Coronary artery (tissue), 2 donors: ENCODE results near the gene SNCAIP.

Experiments
- DNase-seq: peaks from one replicate; pipeline ENCODE4 v3.0.0-alpha.2; 2017; ENCODE audit warnings: low spot score
- H3K27ac ChIP-seq, 2 donors: fragments of 200-600 bp; sonication (generic); one replicate each; pipeline ENCODE4 v1.5.1; 2016 to 2019
- H3K4me3 ChIP-seq: fragments of 200-600 bp; sonication (generic); 2 replicates; pipeline ENCODE4 v1.5.1; 2016; ENCODE audit warnings: mild to moderate bottlenecking, moderate library complexity
- TF ChIP-seq, protein P1 (sequence below): fragments of 200-600 bp; sonication (generic); IDR thresholded peaks from one replicate; pipeline ENCODE4 v1.5.1; 2019; ENCODE audit warnings: antibody characterized with exemption

The SNCAIP gene

GRCh38 chr5:122420537-122421236 is 108.7 kb downstream of the SNCAIP start:
- DNase-seq: no peak
- Histone ChIP-seq H3K4me3 (no peak overlapping the region), H3K27ac (no peak overlapping the region)
- TF ChIP-seq, protein P1, sequence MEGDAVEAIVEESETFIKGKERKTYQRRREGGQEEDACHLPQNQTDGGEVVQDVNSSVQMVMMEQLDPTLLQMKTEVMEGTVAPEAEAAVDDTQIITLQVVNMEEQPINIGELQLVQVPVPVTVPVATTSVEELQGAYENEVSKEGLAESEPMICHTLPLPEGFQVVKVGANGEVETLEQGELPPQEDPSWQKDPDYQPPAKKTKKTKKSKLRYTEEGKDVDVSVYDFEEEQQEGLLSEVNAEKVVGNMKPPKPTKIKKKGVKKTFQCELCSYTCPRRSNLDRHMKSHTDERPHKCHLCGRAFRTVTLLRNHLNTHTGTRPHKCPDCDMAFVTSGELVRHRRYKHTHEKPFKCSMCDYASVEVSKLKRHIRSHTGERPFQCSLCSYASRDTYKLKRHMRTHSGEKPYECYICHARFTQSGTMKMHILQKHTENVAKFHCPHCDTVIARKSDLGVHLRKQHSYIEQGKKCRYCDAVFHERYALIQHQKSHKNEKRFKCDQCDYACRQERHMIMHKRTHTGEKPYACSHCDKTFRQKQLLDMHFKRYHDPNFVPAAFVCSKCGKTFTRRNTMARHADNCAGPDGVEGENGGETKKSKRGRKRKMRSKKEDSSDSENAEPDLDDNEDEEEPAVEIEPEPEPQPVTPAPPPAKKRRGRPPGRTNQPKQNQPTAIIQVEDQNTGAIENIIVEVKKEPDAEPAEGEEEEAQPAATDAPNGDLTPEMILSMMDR: no peak

DNA sequence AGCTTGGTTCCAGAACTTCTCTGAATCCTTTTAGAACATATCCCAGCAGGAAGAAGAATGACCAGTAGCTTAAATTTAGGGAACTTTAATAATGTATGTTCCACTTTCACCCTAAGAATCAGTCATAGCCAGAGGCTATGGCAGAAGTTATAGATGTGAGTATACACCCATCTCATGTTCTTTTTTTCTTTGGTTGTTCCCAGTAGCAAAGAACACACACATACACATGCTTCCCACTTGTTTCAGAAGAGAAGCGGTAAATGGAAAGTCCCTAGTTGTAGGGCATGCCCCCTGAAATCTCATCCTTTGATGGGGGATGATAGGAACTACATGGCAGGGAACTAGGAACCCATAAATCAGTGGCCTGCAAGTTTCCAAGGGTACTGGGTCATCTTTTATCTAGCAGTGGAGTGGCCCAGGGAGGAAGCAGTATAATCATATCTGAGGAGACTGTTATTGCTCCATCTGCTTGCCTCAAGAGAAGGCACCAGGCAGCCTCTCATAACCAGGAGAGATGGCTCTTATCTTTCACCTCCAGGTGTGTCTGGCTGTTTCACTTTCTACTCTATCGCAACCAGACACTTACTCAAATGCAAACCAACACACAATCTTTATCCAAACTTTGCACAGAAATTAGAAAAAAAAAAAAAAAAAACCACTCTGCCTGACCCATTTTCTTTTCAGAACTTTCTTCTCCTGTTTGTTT is 109.5 kb downstream of the SNCAIP start:
- no peak overlapping the region for H3K4me3 ChIP-seq
- H3K27ac ChIP-seq: no peak overlapping the region
- TF ChIP-seq, protein P1: no peak
- DNase-seq: no peak

DNA sequence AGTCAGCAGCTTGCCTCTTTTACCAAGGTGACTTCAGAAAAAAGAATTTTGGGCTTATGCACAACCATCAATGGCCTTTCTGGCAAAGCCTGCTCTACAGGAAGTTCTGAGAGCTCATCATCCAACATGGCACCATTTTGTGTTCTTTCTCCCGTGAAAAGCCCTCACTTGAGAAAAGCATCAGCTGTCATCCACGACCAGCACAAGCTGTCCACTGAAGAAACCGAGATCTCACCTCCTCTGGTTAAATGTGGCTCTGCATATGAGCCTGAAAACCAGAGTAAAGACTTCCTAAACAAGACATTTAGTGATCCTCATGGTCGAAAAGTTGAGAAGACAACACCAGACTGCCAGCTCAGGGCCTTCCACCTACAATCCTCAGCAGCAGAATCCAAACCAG is 111.2 kb downstream of the SNCAIP start:
- Histone ChIP-seq H3K27ac (no peak overlapping the region), H3K4me3 (no peak overlapping the region)
- TF ChIP-seq, protein P1: no peak
- DNase-seq: no peak

DNA sequence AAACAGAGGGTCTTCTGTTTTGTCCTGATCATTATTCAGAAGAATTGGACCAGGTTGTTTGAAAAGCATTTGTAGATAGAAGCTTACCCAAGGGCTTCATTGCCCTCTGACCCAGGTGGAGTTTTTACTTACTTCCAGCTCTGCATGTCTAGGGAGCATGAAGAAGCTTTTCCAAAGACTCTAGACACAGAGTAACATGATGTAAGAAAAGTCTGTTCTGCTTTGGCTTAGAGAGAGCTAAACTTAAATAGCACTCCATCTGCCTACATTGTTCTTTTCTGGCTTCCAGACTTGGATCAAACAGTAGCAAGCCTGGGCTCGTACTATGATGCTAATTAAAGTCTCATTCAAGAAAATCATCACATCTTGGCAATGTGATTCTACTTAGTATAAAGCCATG is 112.1 kb downstream of the SNCAIP start:
- no peak overlapping the region for H3K27ac ChIP-seq
- TF ChIP-seq, protein P1: no peak
- DNase-seq: no peak
- H3K4me3 ChIP-seq: no peak overlapping the region

DNA sequence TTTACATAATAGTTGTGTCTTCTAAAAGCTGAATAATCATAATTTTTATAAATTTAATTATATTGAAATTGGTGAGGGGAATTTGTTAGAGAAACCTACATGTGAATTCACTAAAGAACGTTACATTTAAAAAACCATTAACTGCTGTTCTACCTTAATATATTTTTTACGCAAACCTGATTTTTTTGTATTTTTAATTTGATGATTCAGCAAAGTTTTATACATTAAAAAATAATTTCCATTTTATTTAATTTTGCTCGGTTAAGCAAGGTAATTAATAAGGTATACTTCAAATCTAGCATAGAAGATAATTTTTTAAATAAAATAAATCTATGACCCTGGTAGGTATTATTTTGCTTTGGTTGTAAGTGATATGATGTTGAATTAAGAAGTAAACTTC is 114.3 kb downstream of the SNCAIP start:
- TF ChIP-seq, protein P1: no peak
- Histone ChIP-seq H3K4me3 (no peak overlapping the region), H3K27ac (no peak overlapping the region)
- no peak for DNase-seq

DNA sequence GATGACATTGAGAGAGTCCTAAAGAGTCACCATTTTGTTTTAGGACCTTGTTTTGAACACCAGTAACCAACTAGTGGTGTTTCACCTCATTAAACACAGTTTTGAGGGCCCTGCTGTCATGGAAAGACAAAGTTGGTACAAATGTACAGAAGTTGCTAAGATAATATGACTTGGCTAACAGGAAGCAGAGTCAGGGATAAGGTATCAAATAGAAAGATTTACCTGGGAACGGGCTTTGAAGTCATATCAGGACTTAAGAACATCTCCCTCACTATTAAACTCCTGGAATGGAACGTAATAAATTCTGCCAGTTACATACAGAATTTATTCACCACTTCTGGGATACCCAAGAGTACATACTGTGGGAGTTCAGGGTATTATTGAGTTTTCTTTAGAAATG is 115.6 kb downstream of the SNCAIP start:
- DNase-seq: no peak
- TF ChIP-seq, protein P1: no peak
- no peak overlapping the region for H3K4me3 ChIP-seq
- no peak overlapping the region for H3K27ac ChIP-seq
